IPS-20b (cell line): Measurements from ENCODE around the gene DLG2.

Experiments
- H3K27ac ChIP-seq: one replicate; pipeline ENCODE4 v1.5.1; 2013; ENCODE audit warnings: low read length
- H3K27me3 ChIP-seq: 2 replicates; pipeline ENCODE4 v1.6.1; 2013; ENCODE audit warnings: mild to moderate bottlenecking, low read length, inconsistent platforms; ENCODE audit not compliant: insufficient read depth
- H3K36me3 ChIP-seq: 2 replicates; pipeline ENCODE4 v1.6.1; 2013; ENCODE audit warnings: low read depth, mild to moderate bottlenecking, inconsistent platforms, low read length, moderate library complexity; ENCODE audit not compliant: insufficient read depth
- H3K4me1 ChIP-seq: 2 replicates; pipeline ENCODE4 v1.6.1; 2013; ENCODE audit warnings: mild to moderate bottlenecking, control low read depth, inconsistent platforms, low read length, moderate library complexity; ENCODE audit not compliant: insufficient read depth
- H3K4me3 ChIP-seq: 2 replicates; pipeline ENCODE4 v1.5.1; 2013; ENCODE audit warnings: mild to moderate bottlenecking, low read length, inconsistent platforms
- H3K9ac ChIP-seq: 2 replicates; pipeline ENCODE4 v1.6.1; 2013; ENCODE audit warnings: low read depth, mild to moderate bottlenecking, inconsistent platforms, low read length, moderate library complexity
- H3K9me3 ChIP-seq: 2 replicates; pipeline ENCODE4 v1.6.1; 2013; ENCODE audit warnings: mild to moderate bottlenecking, low read depth, low read length, inconsistent platforms; ENCODE audit not compliant: insufficient read depth

Gene DLG2

GRCh38 chr11:84297570-84297969 lies 1329.6 kb downstream of the DLG2 start:
- no peaks in the 10 kb centered on the region for H3K27me3 ChIP-seq
- no peaks in the 10 kb centered on the region for H3K36me3 ChIP-seq
- no peaks in the 10 kb centered on the region for H3K4me1 ChIP-seq
- no peaks in the 10 kb centered on the region for H3K9me3 ChIP-seq
- no peak overlapping the region for H3K27ac ChIP-seq
- no peak overlapping the region for H3K9ac ChIP-seq
- H3K4me3 ChIP-seq, result no peak overlapping the region

GRCh38 chr11:84295815-84296214 lies 1331.3 kb downstream of the DLG2 start:
- Histone ChIP-seq H3K36me3 (no peaks in the 10 kb centered on the region), H3K27me3 (no peaks in the 10 kb centered on the region), H3K9me3 (no peaks in the 10 kb centered on the region), H3K4me1 (no peaks in the 10 kb centered on the region), H3K9ac (no peak overlapping the region), H3K27ac (no peak overlapping the region), H3K4me3 (no peak overlapping the region)

DNA sequence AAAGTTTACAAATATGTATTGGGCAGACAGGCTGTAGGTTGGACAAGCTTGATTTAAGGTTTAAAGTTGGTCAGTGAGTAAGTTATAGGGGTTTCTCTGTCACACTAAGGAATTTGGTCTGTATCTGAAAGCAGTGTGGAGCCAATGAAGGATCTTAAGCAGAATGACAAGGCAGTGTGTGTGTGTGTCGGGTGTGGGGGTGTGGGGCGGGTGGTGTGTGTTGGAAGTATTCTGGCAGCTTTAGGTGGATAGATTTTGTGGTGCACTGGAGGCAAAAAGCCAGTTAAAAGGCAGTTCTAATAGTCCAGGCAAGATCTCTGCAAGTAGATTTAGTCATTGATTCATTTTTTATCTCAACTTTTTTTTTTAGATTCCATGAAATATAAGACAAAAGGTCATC lies 1334.2 kb downstream of the DLG2 start:
- Histone ChIP-seq H3K36me3 (no peaks in the 10 kb centered on the region), H3K4me1 (peaks cover 6% of the 10 kb centered on the region; the same call in 1 of the 2 replicates)

GRCh38 chr11:84292006-84292405 lies 1335.1 kb downstream of the DLG2 start:
- Histone ChIP-seq H3K27ac (no peak overlapping the region), H3K9ac (no peak overlapping the region), H3K4me3 (no peak overlapping the region), H3K36me3 (no peaks in the 10 kb centered on the region), H3K9me3 (no peaks in the 10 kb centered on the region), H3K4me1 (peaks cover 6% of the 10 kb centered on the region; the same call in 1 of the 2 replicates), H3K27me3 (no peaks in the 10 kb centered on the region)

More for the DNA sequence above, 1334.2 kb downstream of the DLG2 start:
- Histone ChIP-seq H3K27me3 (no peaks in the 10 kb centered on the region), H3K9ac (no peak overlapping the region), H3K4me3 (no peak overlapping the region), H3K9me3 (no peaks in the 10 kb centered on the region), H3K27ac (no peak overlapping the region)

GRCh38 chr11:84290647-84291046 lies 1336.5 kb downstream of the DLG2 start:
- H3K4me1 ChIP-seq, result peaks cover 6% of the 10 kb centered on the region; the same call in 1 of the 2 replicates
- no peak overlapping the region for H3K27ac ChIP-seq
- no peaks in the 10 kb centered on the region for H3K9me3 ChIP-seq
- no peaks in the 10 kb centered on the region for H3K36me3 ChIP-seq
- no peaks in the 10 kb centered on the region for H3K27me3 ChIP-seq
- H3K9ac ChIP-seq, result no peak overlapping the region
- H3K4me3 ChIP-seq, result no peak overlapping the region

DNA sequence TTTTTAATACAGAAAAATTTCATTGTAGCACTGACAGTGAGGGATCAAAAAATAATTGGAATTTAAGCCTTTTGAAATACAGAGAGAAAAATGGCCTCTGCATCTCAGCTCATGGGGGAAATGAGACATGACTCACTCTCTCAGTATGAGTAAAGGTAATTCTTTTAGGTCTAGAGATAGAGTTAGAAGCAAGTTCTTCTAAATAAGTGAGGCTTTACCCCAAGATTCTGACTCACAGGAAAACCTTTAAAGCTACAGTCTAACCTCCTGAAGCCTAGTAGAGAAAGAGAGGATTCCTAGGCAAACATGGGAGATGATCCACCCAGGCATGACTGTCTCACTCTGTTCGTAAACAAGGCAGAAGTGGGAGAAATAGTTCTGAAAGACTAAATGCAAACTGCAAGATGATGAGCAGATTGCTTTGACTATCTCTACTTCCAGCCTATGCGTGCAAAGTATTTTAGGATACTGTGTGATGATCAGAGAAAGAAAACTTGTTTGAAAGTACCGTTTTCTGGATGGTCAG lies 1337.7 kb downstream of the DLG2 start:
- Histone ChIP-seq H3K9me3 (no peaks in the 10 kb centered on the region), H3K9ac (no peak overlapping the region), H3K4me3 (no peak overlapping the region), H3K27me3 (no peaks in the 10 kb centered on the region), H3K36me3 (no peaks in the 10 kb centered on the region), H3K4me1 (peaks cover 6% of the 10 kb centered on the region; the same call in 1 of the 2 replicates), H3K27ac (no peak overlapping the region)

DNA sequence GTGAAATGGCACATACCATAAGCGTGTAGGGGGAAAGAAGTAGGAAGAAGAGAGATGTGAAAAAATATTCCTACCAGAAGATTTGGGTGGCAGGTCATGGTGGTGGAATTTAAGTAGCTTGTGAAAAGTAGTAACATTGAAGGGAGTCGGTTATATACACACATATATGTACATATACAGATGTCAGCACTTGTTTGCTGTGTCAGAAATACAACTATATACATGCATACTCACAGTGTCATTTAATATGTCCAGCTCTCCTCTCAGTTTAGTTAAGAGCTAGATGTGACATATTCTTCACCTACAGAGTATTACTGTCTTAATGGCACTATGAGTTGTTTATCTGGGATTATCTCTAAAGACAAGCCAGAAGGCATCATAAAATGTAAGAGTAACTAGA lies 1353.6 kb downstream of the DLG2 start:
- Histone ChIP-seq H3K4me3 (no peak overlapping the region), H3K9ac (no peak overlapping the region), H3K9me3 (no peaks in the 10 kb centered on the region), H3K27me3 (no peaks in the 10 kb centered on the region), H3K27ac (no peak overlapping the region), H3K4me1 (no peaks in the 10 kb centered on the region), H3K36me3 (no peaks in the 10 kb centered on the region)

- Histone ChIP-seq H3K36me3 (no peaks in the 10 kb centered on the region), H3K27ac (no peak overlapping the region), H3K27me3 (no peaks in the 10 kb centered on the region), H3K4me1 (no peaks in the 10 kb centered on the region), H3K9me3 (no peaks in the 10 kb centered on the region), H3K9ac (no peak overlapping the region), H3K4me3 (no peak overlapping the region)
Observed at GRCh38 chr11:84270466-84270865, 1356.7 kb downstream of the DLG2 start.

DNA sequence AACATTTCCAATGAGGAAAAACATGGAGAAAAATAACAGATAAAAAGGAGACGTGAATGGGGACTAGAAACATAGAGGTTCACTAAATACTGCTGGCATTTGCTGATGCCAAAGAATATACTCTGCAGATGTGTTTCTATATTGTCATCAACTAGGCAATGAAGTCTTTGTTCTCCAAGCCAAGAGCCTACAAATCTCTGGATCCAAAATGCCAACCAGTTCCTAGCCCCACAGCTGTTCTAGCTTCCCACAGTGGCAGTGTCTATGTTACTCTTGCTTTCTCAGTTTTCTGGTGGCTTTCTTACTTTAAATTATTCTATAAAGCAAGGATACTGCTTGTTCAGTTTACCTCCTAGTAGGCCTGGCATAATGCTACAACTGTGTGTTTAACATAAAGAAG lies 1363.1 kb downstream of the DLG2 start:
- H3K4me3 ChIP-seq, result no peak overlapping the region
- no peaks in the 10 kb centered on the region for H3K27me3 ChIP-seq
- H3K36me3 ChIP-seq, result no peaks in the 10 kb centered on the region
- no peak overlapping the region for H3K9ac ChIP-seq
- H3K9me3 ChIP-seq, result no peaks in the 10 kb centered on the region
- H3K27ac ChIP-seq, result no peak overlapping the region
- H3K4me1 ChIP-seq, result no peaks in the 10 kb centered on the region

DNA sequence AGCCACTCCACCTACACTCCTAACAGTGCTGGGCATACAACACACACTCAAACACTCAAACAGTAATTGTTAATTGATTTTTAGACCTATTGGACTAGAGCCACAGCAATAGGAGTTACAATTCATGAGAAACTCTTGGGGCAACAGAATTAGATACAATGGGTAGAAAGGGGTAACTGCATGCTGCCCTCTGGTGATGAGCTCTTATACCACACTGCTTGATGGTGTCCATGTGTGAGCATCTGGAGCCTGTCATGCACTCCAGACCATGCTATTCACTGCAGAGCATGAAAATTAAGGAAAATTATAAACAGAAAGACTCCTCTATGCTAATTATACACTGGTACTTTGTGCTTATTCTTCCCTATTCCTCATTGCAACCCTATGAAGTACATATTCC lies 1365.4 kb downstream of the DLG2 start:
- Histone ChIP-seq H3K27ac (no peak overlapping the region), H3K4me1 (no peaks in the 10 kb centered on the region), H3K36me3 (no peaks in the 10 kb centered on the region), H3K9me3 (no peaks in the 10 kb centered on the region), H3K9ac (no peak overlapping the region), H3K4me3 (no peak overlapping the region), H3K27me3 (no peaks in the 10 kb centered on the region)

DNA sequence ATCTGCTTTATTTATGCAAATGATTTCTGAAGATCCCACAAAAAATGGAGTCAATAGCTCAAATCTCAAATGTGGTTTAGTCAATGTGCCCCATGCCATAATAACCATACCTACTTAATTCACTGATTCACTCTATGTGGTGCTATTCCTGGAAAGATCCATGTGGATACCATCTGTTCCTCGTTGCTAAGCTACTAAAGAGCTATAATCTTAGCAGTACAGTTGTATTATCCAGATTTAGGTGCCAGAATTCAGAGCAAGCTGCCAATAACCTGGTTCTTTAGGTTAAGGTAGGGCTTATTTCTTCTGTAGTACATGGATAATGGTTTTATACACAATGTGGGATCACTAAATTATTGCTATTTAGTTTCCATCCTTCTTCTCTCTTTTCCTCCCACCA lies 1366.3 kb downstream of the DLG2 start:
- no peak overlapping the region for H3K27ac ChIP-seq

GRCh38 chr11:84256618-84257017 lies 1370.5 kb downstream of the DLG2 start:
- no peaks in the 10 kb centered on the region for H3K4me1 ChIP-seq
- H3K9ac ChIP-seq, result no peak overlapping the region
- H3K9me3 ChIP-seq, result no peaks in the 10 kb centered on the region
- H3K36me3 ChIP-seq, result no peaks in the 10 kb centered on the region
- H3K27ac ChIP-seq, result no peak overlapping the region
- no peak overlapping the region for H3K4me3 ChIP-seq
- no peaks in the 10 kb centered on the region for H3K27me3 ChIP-seq

More for the DNA sequence above, 1366.3 kb downstream of the DLG2 start:
- H3K4me3 ChIP-seq, result no peak overlapping the region
- no peaks in the 10 kb centered on the region for H3K27me3 ChIP-seq
- H3K9ac ChIP-seq, result no peak overlapping the region
- H3K4me1 ChIP-seq, result no peaks in the 10 kb centered on the region
- no peaks in the 10 kb centered on the region for H3K9me3 ChIP-seq
- H3K36me3 ChIP-seq, result no peaks in the 10 kb centered on the region
